ENCODE results near the gene SLC30A7. TPM values are rescaled to one million over a fixed set of nuclear protein-coding genes. Genes with fewer than 3 reads are reported as not detected.
"Not testable (repeated sequence)": the region's sequence is repeated elsewhere in the genome, so short reads cannot be mapped to it uniquely, and the experiment has no call there.

The SLC30A7 gene
- total RNA-seq = 5.7 TPM
- long read RNA-seq, partial matches to known transcripts = 0 of 3 reads
- long read RNA-seq, other reads (novel, unspliced or antisense) = 1 of 3 reads

GRCh38 chr1:100895540-100896480 lies at the start of gene SLC30A7:
Gene SLC30A7 (plus strand): TSS chr1:100896090. CDS start chr1:100896263, 173 bp downstream.
- Histone ChIP-seq H3K4me3 (peak within 1 kb of the TSS; percentile 83), H3K36me3 (peaks cover 26% of the 10 kb centered on the region), H3K27me3 (ENCODE audit: low read depth) (no peaks in the 10 kb centered on the region), H3K9me3 (replicated peaks) (no peaks in the 10 kb centered on the region), H3K27ac (replicated peaks) (peak within 1 kb of the TSS; percentile 97), H3K4me1 (peaks cover 51% of the 10 kb centered on the region)
- peak; percentile 96 for DNase-seq
- no peak for TF ChIP-seq CTCF (IDR thresholded peaks at IDR 0.05; ENCODE audit: borderline replicate concordance)
- intact Hi-C loops (cut with micrococcal nuclease) = no loop called here

- H3K4me3 ChIP-seq = peak overlapping the region; percentile 42
- H3K36me3 ChIP-seq = no peaks in the 10 kb centered on the region
- no peak for TF ChIP-seq CTCF (IDR thresholded peaks at IDR 0.05; ENCODE audit: borderline replicate concordance)
- no peak for DNase-seq
- H3K9me3 ChIP-seq (replicated peaks) = peaks cover 6% of the 10 kb centered on the region
- H3K4me1 ChIP-seq = no peaks in the 10 kb centered on the region
- peak overlapping the region; percentile 39 for H3K27ac ChIP-seq (replicated peaks)
- intact Hi-C loops (cut with micrococcal nuclease) = no loop called here
- H3K27me3 ChIP-seq (ENCODE audit: low read depth) = no peaks in the 10 kb centered on the region
Observed at GRCh38 chr1:100847361-100848082, 48.4 kb upstream of the SLC30A7 start.

- Histone ChIP-seq H3K36me3 (no peaks in the 10 kb centered on the region), H3K27ac (replicated peaks) (no peak overlapping the region), H3K9me3 (replicated peaks) (peaks cover 9% of the 10 kb centered on the region), H3K4me1 (no peaks in the 10 kb centered on the region), H3K4me3 (no peak overlapping the region), H3K27me3 (ENCODE audit: low read depth) (no peaks in the 10 kb centered on the region)
- no peak for TF ChIP-seq CTCF (IDR thresholded peaks at IDR 0.05; ENCODE audit: borderline replicate concordance)
- no peak for DNase-seq
- intact Hi-C loops (cut with micrococcal nuclease) = no loop called here
Observed at GRCh38 chr1:100851726-100852125, 44.2 kb upstream of the SLC30A7 start.

- intact Hi-C loops (cut with micrococcal nuclease) = no loop called here
- no peak overlapping the region for H3K27ac ChIP-seq (replicated peaks)
- no peak for TF ChIP-seq CTCF (IDR thresholded peaks at IDR 0.05; ENCODE audit: borderline replicate concordance)
Observed at GRCh38 chr1:100852976-100853375, 42.9 kb upstream of the SLC30A7 start.

GRCh38 chr1:100855116-100855515 lies 40.8 kb upstream of the SLC30A7 start:
- H3K36me3 ChIP-seq; DNase-seq; H3K27me3 ChIP-seq (ENCODE audit: low read depth); H3K4me1 ChIP-seq; H3K9me3 ChIP-seq (replicated peaks); intact Hi-C loops (cut with micrococcal nuclease); H3K4me3 ChIP-seq; H3K27ac ChIP-seq (replicated peaks): not testable (repeated sequence)

More at GRCh38 chr1:100852976-100853375, 42.9 kb upstream of the SLC30A7 start:
- Histone ChIP-seq H3K36me3 (no peaks in the 10 kb centered on the region), H3K27me3 (ENCODE audit: low read depth) (no peaks in the 10 kb centered on the region), H3K9me3 (replicated peaks) (peaks cover 9% of the 10 kb centered on the region), H3K4me1 (no peaks in the 10 kb centered on the region), H3K4me3 (no peak overlapping the region)
- no peak for DNase-seq
